H1 (cell line): ENCODE measurements around the gene CIPC. TPM values are rescaled to one million over a fixed set of nuclear protein-coding genes. Genes with fewer than 3 reads are reported as not detected.
A peak's percentile ranks its signal among the peaks of the same experiment; 100 is the strongest.

Experiments used
- CTCF ChIA-PET: fragments of 300-600 bp; sonication (Branson Sonifier 250); formaldehyde crosslinking; loops from one replicate; lab custom pipeline; 2021; ENCODE audit not compliant: partially characterized antibody; lab: Charles Lee
- POLR2A ChIA-PET: fragments of 300-600 bp; sonication (Branson Sonifier 250); formaldehyde crosslinking; loops from one replicate; lab custom pipeline; 2021; ENCODE audit warnings: inconsistent platforms; ENCODE audit not compliant: partially characterized antibody; lab: Charles Lee
- DNase-seq, 2 experiments: peaks; one replicate each; pipeline versions ENCODE4 v3.0.0 to v3.0.0-alpha.2; 2010 to 2022; ENCODE audit warnings: low spot score in 2 of 2, low read depth in 1 of 2, mixed read lengths in 1 of 2
- FAIRE-seq: peaks from 2 replicates; lab custom pipeline; 2011; peaks lifted over from hg19 to GRCh38; lab: Jason Lieb, UNC
- H2AFZ ChIP-seq: 2 replicates; pipeline ENCODE4 v1.8.1; 2012; ENCODE audit warnings: low read length, inconsistent platforms
- H2AK5ac ChIP-seq: 2 replicates; pipeline ENCODE4 v1.6.1; 2013; ENCODE audit warnings: low read depth, low read length
- H2BK120ac ChIP-seq: replicated peaks from 2 replicates; pipeline ENCODE3; 2013; ENCODE audit warnings: low read depth, low read length, inconsistent platforms
- H2BK12ac ChIP-seq: 2 replicates; pipeline ENCODE4 v1.6.1; 2013; ENCODE audit warnings: low read depth, low read length
- H2BK15ac ChIP-seq: 2 replicates; pipeline ENCODE4 v1.6.1; 2013; ENCODE audit warnings: low read length
- H2BK20ac ChIP-seq: 2 replicates; pipeline ENCODE4 v1.6.1; 2013; ENCODE audit warnings: low read length
- H2BK5ac ChIP-seq: 2 replicates; pipeline ENCODE4 v1.6.1; 2013; ENCODE audit warnings: low read depth, low read length
- H3K14ac ChIP-seq: 2 replicates; pipeline ENCODE4 v1.6.1; 2013; ENCODE audit warnings: inconsistent platforms; ENCODE audit not compliant: insufficient read length
- H3K18ac ChIP-seq: 2 replicates; pipeline ENCODE4 v1.6.1; 2013; ENCODE audit warnings: low read length; ENCODE audit errors: extremely low read depth
- H3K23ac ChIP-seq: 2 replicates; pipeline ENCODE4 v1.6.1; 2013; ENCODE audit warnings: inconsistent platforms; ENCODE audit not compliant: insufficient read length
- H3K23me2 ChIP-seq: 2 replicates; pipeline ENCODE4 v1.6.1; 2013; ENCODE audit warnings: low read depth, low read length
- H3K27ac ChIP-seq: 2 replicates; pipeline ENCODE4 v1.6.1; 2011; ENCODE audit warnings: low read depth, low read length, inconsistent platforms
- H3K27me3 ChIP-seq, 4 experiments: replicated peaks in 1 of 4; 1 replicate in 1 of 4; 2 replicates in 3 of 4; pipeline versions ENCODE4 v1.6.1 to v1.8.1; 2011 to 2013; ENCODE audit warnings: low read length in 3 of 4, mild to moderate bottlenecking in 3 of 4, inconsistent platforms in 2 of 4, mixed read lengths in 2 of 4, moderate library complexity in 1 of 4; ENCODE audit not compliant: control insufficient read depth in 3 of 4, insufficient read depth in 3 of 4; ENCODE audit errors: extremely low read depth in 1 of 4
- H3K36me3 ChIP-seq, 4 experiments: 2 replicates each; pipeline versions ENCODE4 v1.6.1 to v1.8.1; 2011 to 2013; ENCODE audit warnings: mild to moderate bottlenecking in 4 of 4, low read length in 3 of 4, moderate library complexity in 2 of 4, control low read depth in 1 of 4, inconsistent platforms in 1 of 4; ENCODE audit not compliant: insufficient read depth in 4 of 4, control insufficient read depth in 2 of 4
- H3K4ac ChIP-seq: replicated peaks from 2 replicates; pipeline ENCODE3; 2013; ENCODE audit warnings: low read length, low read depth, mixed read lengths, inconsistent platforms; ENCODE audit not compliant: insufficient read length
- H3K4me1 ChIP-seq, 4 experiments: replicated peaks in 1 of 4; 1 replicate in 1 of 4; 2 replicates in 3 of 4; pipeline versions ENCODE4 v1.6.1 to v1.8.1; 2011 to 2013; ENCODE audit warnings: low read length in 3 of 4, inconsistent platforms in 2 of 4, mixed read lengths in 1 of 4; ENCODE audit not compliant: insufficient read depth in 4 of 4, control insufficient read depth in 3 of 4
- H3K4me2 ChIP-seq, 2 experiments: 2 replicates each; pipeline versions ENCODE4 v1.6.1 to v1.8.1; 2011 to 2013; ENCODE audit warnings: low read depth in 2 of 2, low read length in 2 of 2, control low read depth in 1 of 2, inconsistent platforms in 1 of 2, mild to moderate bottlenecking in 1 of 2; ENCODE audit not compliant: insufficient read depth in 1 of 2
- H3K4me3 ChIP-seq, 4 experiments: fragments of 200-600, 300-600 bp in 1 of 4; sonication (generic), shearing (Covaris generic), sonication (Bioruptor Twin) in 1 of 4; 2 replicates each; pipeline versions ENCODE4 v1.5.1 to v1.8.1; 2011 to 2016; ENCODE audit warnings: low read length in 4 of 4, low read depth in 3 of 4, control low read depth in 2 of 4, inconsistent platforms in 2 of 4, mild to moderate bottlenecking in 2 of 4, mixed read lengths in 1 of 4, moderate library complexity in 1 of 4; ENCODE audit not compliant: insufficient read depth in 2 of 4; ENCODE audit errors: extremely low read depth in 1 of 4
- H3K56ac ChIP-seq: replicated peaks from 2 replicates; pipeline ENCODE3; 2013; ENCODE audit warnings: low read depth, mild to moderate bottlenecking, mixed read lengths, low read length, inconsistent platforms; ENCODE audit not compliant: insufficient read length
- H3K79me1 ChIP-seq: 2 replicates; pipeline ENCODE4 v1.6.1; 2013; ENCODE audit warnings: low read depth, low read length, control low read depth
- H3K79me2 ChIP-seq, 2 experiments: 2 replicates each; pipeline versions ENCODE4 v1.6.1 to v1.8.1; 2012 to 2013; ENCODE audit warnings: low read length in 2 of 2, mild to moderate bottlenecking in 2 of 2, inconsistent platforms in 1 of 2; ENCODE audit not compliant: insufficient read depth in 2 of 2, control insufficient read depth in 1 of 2
- H3K9ac ChIP-seq, 4 experiments: replicated peaks in 1 of 4; 1 replicate in 1 of 4; 2 replicates in 3 of 4; pipeline versions ENCODE4 v1.6.1 to v1.8.1; 2011 to 2013; ENCODE audit warnings: low read depth in 3 of 4, low read length in 3 of 4, control low read depth in 2 of 4, mild to moderate bottlenecking in 2 of 4, moderate library complexity in 2 of 4, inconsistent platforms in 1 of 4; ENCODE audit errors: extremely low read depth in 1 of 4
- H3K9me3 ChIP-seq, 2 experiments: 2 replicates each; pipeline versions ENCODE4 v1.6.1 to v1.8.1; 2012 to 2013; ENCODE audit warnings: mild to moderate bottlenecking in 2 of 2, moderate library complexity in 2 of 2, control low read depth in 1 of 2, inconsistent platforms in 1 of 2, low read depth in 1 of 2, low read length in 1 of 2, mixed read lengths in 1 of 2; ENCODE audit not compliant: insufficient read depth in 2 of 2
- H4K20me1 ChIP-seq, 2 experiments: replicated peaks in 1 of 2; 2 replicates each; pipeline versions ENCODE3 to v1.8.1; 2011 to 2013; ENCODE audit warnings: inconsistent platforms in 2 of 2, low read length in 2 of 2, mild to moderate bottlenecking in 1 of 2; ENCODE audit not compliant: insufficient read depth in 2 of 2, control insufficient read depth in 1 of 2
- H4K5ac ChIP-seq: 2 replicates; pipeline ENCODE4 v1.6.1; 2013; ENCODE audit warnings: low read length, low read depth, mixed read lengths, inconsistent platforms; ENCODE audit not compliant: insufficient read length
- H4K8ac ChIP-seq: 2 replicates; pipeline ENCODE4 v1.8.0; 2013; ENCODE audit warnings: mild to moderate bottlenecking, moderate library complexity, low read length, inconsistent platforms; ENCODE audit not compliant: insufficient read depth; ENCODE audit errors: extremely low read depth
- H4K91ac ChIP-seq: replicated peaks from 2 replicates; pipeline ENCODE3; 2013; ENCODE audit warnings: low read length, mixed read lengths, inconsistent platforms; ENCODE audit not compliant: insufficient read length
- CHD1 ChIP-seq: IDR thresholded peaks from 2 replicates; pipeline ENCODE4 v1.6.1; 2012; ENCODE audit warnings: low read depth, low read length, improper control_type of control experiment
- GABPA ChIP-seq: IDR thresholded peaks from 2 replicates; pipeline ENCODE4 v1.6.1; 2011; ENCODE audit warnings: mild to moderate bottlenecking, low read length, moderate library complexity, borderline replicate concordance; ENCODE audit not compliant: insufficient read depth
- JUND ChIP-seq: IDR thresholded peaks from 2 replicates; pipeline ENCODE4 v1.6.1; 2011; ENCODE audit warnings: mild to moderate bottlenecking, improper control_type of control experiment, low read length
- KDM4A ChIP-seq: IDR thresholded peaks from one replicate; pipeline ENCODE4 v1.7.1; 2012; ENCODE audit warnings: low read depth, mild to moderate bottlenecking, moderate library complexity, low read length, inconsistent platforms; ENCODE audit not compliant: severe bottlenecking
- KDM5A ChIP-seq: fragments of 200-600 bp; IDR thresholded peaks from 2 replicates; pipeline ENCODE4 v1.7.1; 2012; ENCODE audit warnings: mild to moderate bottlenecking, low read length, inconsistent platforms, mixed read lengths
- NANOG ChIP-seq: IDR thresholded peaks from 2 replicates; pipeline ENCODE4 v1.6.1; 2011; ENCODE audit warnings: low read length, low read depth, mild to moderate bottlenecking, inconsistent platforms; ENCODE audit not compliant: insufficient read depth, poor library complexity, severe bottlenecking
- PHF8 ChIP-seq: fragments of 200-600 bp; sonication (generic); conservative IDR thresholded peaks from 2 replicates; pipeline ENCODE4 v1.7.1; 2012; ENCODE audit warnings: low read depth, mild to moderate bottlenecking, inconsistent platforms, low read length, moderate library complexity
- POLR2A ChIP-seq, 2 experiments: IDR thresholded peaks; 1 replicate in 1 of 2; 2 replicates in 1 of 2; pipeline ENCODE4 v1.6.1; 2011; ENCODE audit warnings: low read depth in 2 of 2, low read length in 2 of 2, mild to moderate bottlenecking in 2 of 2; ENCODE audit errors: control extremely low read depth in 1 of 2
- POLR2AphosphoS5 ChIP-seq: IDR thresholded peaks from 2 replicates; pipeline ENCODE4 v1.6.1; 2011; ENCODE audit warnings: low read depth, low read length
- RFX5 ChIP-seq: IDR thresholded peaks from 2 replicates; pipeline ENCODE4 v1.6.1; 2011; ENCODE audit warnings: low read depth, low read length, improper control_type of control experiment, borderline replicate concordance
- RNF2 ChIP-seq: fragments of 200-900, 300-1000 bp; sonication (generic); IDR thresholded peaks from 2 replicates; pipeline ENCODE4 v1.7.1; 2016; ENCODE audit warnings: borderline replicate concordance, low read depth, mild to moderate bottlenecking, antibody characterized with exemption, low read length; ENCODE audit not compliant: poor library complexity, severe bottlenecking; ENCODE audit errors: missing control alignments
- SIX5 ChIP-seq: IDR thresholded peaks from 2 replicates; pipeline ENCODE4 v1.6.1; 2011; ENCODE audit warnings: mild to moderate bottlenecking, low read depth, low read length
- SP4 ChIP-seq: IDR thresholded peaks from 2 replicates; pipeline ENCODE4 v1.6.1; 2012; ENCODE audit warnings: low read length, inconsistent platforms
- TAF7 ChIP-seq: optimal IDR thresholded peaks from 2 replicates; pipeline ENCODE3; 2011; ENCODE audit warnings: low read depth, mild to moderate bottlenecking, inconsistent platforms, low read length, moderate library complexity, borderline replicate concordance
- ZNF274 ChIP-seq: IDR thresholded peaks from 2 replicates; pipeline ENCODE4 v1.7.0; 2012; ENCODE audit warnings: low read length, borderline replicate concordance; ENCODE audit errors: extremely low read depth
- WGBS, 2 experiments: shearing (Covaris generic) in 1 of 2; methylation state at CpG; one replicate each; pipeline versions ENCODE4 v1.1.6 to v1.1.7; 2013 to 2015; ENCODE audit warnings: low lambda C conversion rate in 2 of 2, mixed read lengths in 2 of 2, inconsistent platforms in 1 of 2, low coverage in 1 of 2, missing lambda C conversion rate in 1 of 2; ENCODE audit not compliant: insufficient replicate concordance in 2 of 2, insufficient coverage in 1 of 2, insufficient read length in 1 of 2; ENCODE audit errors: extremely low coverage in 1 of 2, missing lambda C conversion rate in 1 of 2; 5-methylcytosine and 5-hydroxymethylcytosine counted together
- polyA plus RNA-seq, 7 experiments: library from polyadenylated mRNA; depleted of rRNA in 3 of 7; stranded (reverse) in 5 of 7; unstranded in 2 of 7; fragments of >200 nt in 5 of 7; fragments of 200-250 nt in 2 of 7; gene quantifications; 1 replicate in 5 of 7; 2 replicates in 1 of 7; 4 replicates in 1 of 7; pipeline versions ENCODE4 v1.2.1 to v1.2.3, GENCODE V29; 2011 to 2013; ENCODE audit warnings: missing spikeins in 2 of 7, mixed read lengths in 2 of 7
- total RNA-seq: library from RNA; stranded (reverse); fragmentation: NEBNext Ultra II Directional; extraction: Animal tissue kit (Norgen Biotek cat#: 25700); gene quantifications from 2 replicates; pipeline ENCODE4 v1.2.1, GENCODE V29; 2021

CIPC gene
- total and polyA plus RNA-seq, 2 of the 8 experiments (the other 6 are each of a cell fraction or from before 2014, with no cell fraction given), result 13.9 to 32.7 TPM

DNA sequence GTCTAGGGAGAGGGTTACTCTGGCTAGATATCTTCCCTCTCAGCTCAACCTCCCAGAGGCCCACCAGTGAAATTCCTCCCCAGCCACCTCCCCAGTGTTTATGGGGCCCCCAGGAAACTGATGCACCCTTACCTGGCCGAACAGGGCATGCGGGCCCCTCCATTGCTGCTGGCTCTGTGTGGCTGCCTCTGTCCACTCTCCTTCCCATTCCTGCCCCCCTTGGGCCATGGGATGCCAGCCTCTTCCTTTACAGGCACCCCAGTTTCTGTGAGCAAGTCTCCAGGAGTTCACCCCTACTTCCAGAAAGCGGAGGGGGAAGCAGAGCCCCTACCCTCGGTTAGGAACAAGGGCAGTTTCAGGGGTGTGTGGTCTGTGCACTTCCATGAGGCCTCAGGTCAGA, 63.0 kb downstream of the CIPC start:
- Histone ChIP-seq H3K4ac (no peak overlapping the region), H3K23ac (no peak overlapping the region), H2AK5ac (no peak overlapping the region), H2BK5ac (no peak overlapping the region), H3K14ac (no peak overlapping the region), H3K27ac (no peak overlapping the region), H3K18ac (no peak overlapping the region), H2AFZ (no peak overlapping the region), H4K8ac (no peak overlapping the region), H3K79me1 (no peaks in the 10 kb centered on the region), H2BK12ac (no peak overlapping the region), H3K4me3 (no peak overlapping the region), H3K4me2 (no peak overlapping the region), H3K9ac (no peak overlapping the region), H3K27me3 (no peaks in the 10 kb centered on the region; a peak in 1 of 7 replicates), H3K9me3 (no peaks in the 10 kb centered on the region), H2BK120ac (no peak overlapping the region), H3K56ac (no peak overlapping the region), H3K4me1 (peaks cover 3 to 17% (median 12%) of the 10 kb centered on the region in 4 experiments), H3K23me2 (peaks cover 5% of the 10 kb centered on the region), H4K5ac (no peak overlapping the region), H4K91ac (no peak overlapping the region), H3K36me3 (no peaks in the 10 kb centered on the region), H4K20me1 (peaks cover 0 to 2% of the 10 kb centered on the region in 2 experiments), H3K79me2 (no peaks in the 10 kb centered on the region), H2BK15ac (0 out of 2 replicates have a peak overlapping the region, but pooled peaks have one; percentile 29), H2BK20ac (no peak overlapping the region)
- DNase-seq (no peak), FAIRE-seq (no peak)
- 93% methylated on average over 4 of the region's 4 CpGs; no CpG with 5 or more reads in 1 of the 2 experiments for WGBS, 2 experiments
- CTCF ChIA-PET, result interaction anchor here (0.9 to 3.2 kb wide), 8 partner anchors 11 to 85 kb away, joined by 3 to 16 read pairs (median 4); partner anchors contain the start of gene ZDHHC22
- POLR2A ChIA-PET, result no interaction called here
- no peak for TF ChIP-seq JUND
- no peak for TF ChIP-seq CHD1
- no peak for TF ChIP-seq POLR2A (IDR thresholded peaks at IDR 0.05; ENCODE audit: control extremely low read depth in 1 of 2, low read depth in 2 of 2, low read length in 2 of 2)
- TF ChIP-seq PHF8, result no peak
- no peak for TF ChIP-seq RNF2
- TF ChIP-seq SIX5, result no peak
- TF ChIP-seq KDM5A, result no peak
- TF ChIP-seq ZNF274, result no peak
- TF ChIP-seq SP4, result no peak
- TF ChIP-seq GABPA, result no peak
- no peak for TF ChIP-seq RFX5
- TF ChIP-seq NANOG, result no peak
- no peak for TF ChIP-seq KDM4A
- no peak for TF ChIP-seq POLR2AphosphoS5
- no peak for TF ChIP-seq TAF7
